Measurements from ENCODE around the gene CRADD. TPM values are rescaled to one million over a fixed set of nuclear protein-coding genes. Genes with fewer than 3 reads are reported as not detected.
A peak's percentile ranks its signal among the peaks of the same experiment; 100 is the strongest.

CRADD gene
- total and polyA plus RNA-seq, 2 of the 4 experiments (the other 2 are of a cell fraction) = 11.1 to 14.0 TPM

DNA sequence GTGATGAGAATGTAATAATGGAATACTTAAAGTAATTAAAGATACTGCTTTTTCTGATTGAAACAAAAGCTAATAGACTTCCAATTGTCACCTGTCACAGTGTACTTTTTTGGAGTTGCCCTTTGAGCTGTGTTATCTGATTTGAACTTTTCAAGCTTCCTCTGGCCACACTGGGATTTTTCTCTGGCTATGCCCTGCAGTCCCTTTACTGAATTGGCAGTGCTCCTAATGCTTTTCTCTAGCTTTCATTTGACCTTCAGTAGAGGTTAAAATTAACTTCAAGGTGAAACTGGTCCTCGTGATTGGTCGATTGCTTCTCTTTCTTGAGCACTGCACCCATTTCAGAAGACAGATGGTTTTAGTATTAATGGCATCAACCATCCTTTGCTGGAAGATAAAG is 89.2 kb downstream of the CRADD start:
- Histone ChIP-seq H3K4me1 (ENCODE audit: control insufficient read depth, insufficient read depth, low read length) (peaks cover 3% of the 10 kb centered on the region), H4K5ac (ENCODE audit: low read depth, low read length) (no peak overlapping the region; the same call in 1 of the 2 replicates), H3K4me3 (ENCODE audit: insufficient read depth, low read depth, low read length) (no peak overlapping the region), H3K79me1 (ENCODE audit: low read depth in 1 of 2, low read length in 2 of 2) (peaks cover 5 to 16% of the 10 kb centered on the region in 2 experiments; a peak in 3 of 4 replicates), H3K18ac (ENCODE audit: low read depth, low read length) (no peak overlapping the region; the same call in 1 of the 2 replicates), H2BK15ac (ENCODE audit: low read depth, low read length) (peak overlapping the region; percentile 36; the same call in 1 of the 3 replicates), H4K20me1 (ENCODE audit: insufficient read depth, low read length) (no peaks in the 10 kb centered on the region), H2AFZ (replicated peaks; ENCODE audit: low read length, poor library complexity) (no peak overlapping the region), H3K9ac (ENCODE audit: low read depth, low read length) (no peak overlapping the region), H3K9me3 (ENCODE audit: control insufficient read depth, insufficient read depth, low read length) (no peaks in the 10 kb centered on the region), H4K91ac (ENCODE audit: insufficient read depth, low read depth, low read length) (0 out of 2 replicates have a peak overlapping the region, but pooled peaks have one; percentile 6), H3K27me3 (ENCODE audit: control insufficient read depth, insufficient read depth, low read length) (no peaks in the 10 kb centered on the region), H3K36me3 (ENCODE audit: control insufficient read depth, insufficient read depth, low read length) (no peaks in the 10 kb centered on the region), H2AK9ac (replicated peaks; ENCODE audit: low read depth, low read length, poor library complexity) (no peak overlapping the region), H2BK20ac (ENCODE audit: low read depth, low read length) (peak overlapping the region; percentile 69; the same call in 1 of the 2 replicates), H3K14ac (replicated peaks; ENCODE audit: low read depth, low read length) (peak overlapping the region; percentile 67), H2BK5ac (ENCODE audit: low read depth, low read length, poor library complexity, severe bottlenecking) (no peak overlapping the region), H3K56ac (ENCODE audit: extremely low read depth, insufficient read depth, low read length) (no peak overlapping the region), H3K27ac (ENCODE audit: insufficient read depth, low read length) (no peak overlapping the region), H3K4me2 (ENCODE audit: low read depth, low read length) (no peak overlapping the region), H3K9me1 (ENCODE audit: insufficient read depth, low read length) (peaks cover under 1% of the 10 kb centered on the region), H2BK120ac (ENCODE audit: low read depth, low read length) (peak overlapping the region; percentile 85), H4K8ac (ENCODE audit: low read depth in 2 of 2, low read length in 2 of 2) (peak overlapping the region in 1 of 2 experiments; percentile 64; a peak in 1 of 4 replicates), H2AK5ac (ENCODE audit: low read depth, low read length) (no peak overlapping the region), H3K4ac (ENCODE audit: low read depth, low read length) (peak overlapping the region; percentile 68; the same call in 1 of the 2 replicates), H3K23ac (ENCODE audit: low read depth, low read length) (0 out of 2 replicates have a peak overlapping the region, but pooled peaks have one; percentile 72)
- ATAC-seq (ENCODE audit: low read depth) (no peak), DNase-seq (no peak)
- BruUV-seq (replicated peaks) = no TSS peak
- in situ Hi-C loops (cut with MboI; ENCODE audit: low sequenced_read_pairs) = loop anchor here (5.0 kb wide), 1 partner anchor 336 kb away; no protein-coding TSS in a partner anchor
- no peak for TF ChIP-seq MAZ (IDR thresholded peaks at IDR 0.05; ENCODE audit: borderline replicate concordance, low read depth, low read length)
- TF ChIP-seq MAFK (IDR thresholded peaks at IDR 0.05; ENCODE audit: low read depth, low read length) = no peak
- no peak for TF ChIP-seq RAD21 (IDR thresholded peaks at IDR 0.05; ENCODE audit: low read length)
- no peak for TF ChIP-seq SMC3 (IDR thresholded peaks at IDR 0.05; ENCODE audit: low read depth, low read length)
- TF ChIP-seq POLR2A (IDR thresholded peaks at IDR 0.05; ENCODE audit: low read depth, low read length) = no peak
- TF ChIP-seq BHLHE40 (IDR thresholded peaks at IDR 0.05; ENCODE audit: low read depth, low read length) = no peak
- TF ChIP-seq, protein P1, sequence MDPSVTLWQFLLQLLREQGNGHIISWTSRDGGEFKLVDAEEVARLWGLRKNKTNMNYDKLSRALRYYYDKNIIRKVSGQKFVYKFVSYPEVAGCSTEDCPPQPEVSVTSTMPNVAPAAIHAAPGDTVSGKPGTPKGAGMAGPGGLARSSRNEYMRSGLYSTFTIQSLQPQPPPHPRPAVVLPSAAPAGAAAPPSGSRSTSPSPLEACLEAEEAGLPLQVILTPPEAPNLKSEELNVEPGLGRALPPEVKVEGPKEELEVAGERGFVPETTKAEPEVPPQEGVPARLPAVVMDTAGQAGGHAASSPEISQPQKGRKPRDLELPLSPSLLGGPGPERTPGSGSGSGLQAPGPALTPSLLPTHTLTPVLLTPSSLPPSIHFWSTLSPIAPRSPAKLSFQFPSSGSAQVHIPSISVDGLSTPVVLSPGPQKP (IDR thresholded peaks at IDR 0.05; ENCODE audit: borderline replicate concordance, low read depth, low read length) = no peak
- no peak for TF ChIP-seq CEBPB (IDR thresholded peaks at IDR 0.05; ENCODE audit: low read depth, low read length)
- TF ChIP-seq, protein P2, sequence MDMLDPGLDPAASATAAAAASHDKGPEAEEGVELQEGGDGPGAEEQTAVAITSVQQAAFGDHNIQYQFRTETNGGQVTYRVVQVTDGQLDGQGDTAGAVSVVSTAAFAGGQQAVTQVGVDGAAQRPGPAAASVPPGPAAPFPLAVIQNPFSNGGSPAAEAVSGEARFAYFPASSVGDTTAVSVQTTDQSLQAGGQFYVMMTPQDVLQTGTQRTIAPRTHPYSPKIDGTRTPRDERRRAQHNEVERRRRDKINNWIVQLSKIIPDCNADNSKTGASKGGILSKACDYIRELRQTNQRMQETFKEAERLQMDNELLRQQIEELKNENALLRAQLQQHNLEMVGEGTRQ (IDR thresholded peaks at IDR 0.05; ENCODE audit: low read depth, low read length) = no peak
- no peak for TF ChIP-seq CHD1 (IDR thresholded peaks at IDR 0.05; ENCODE audit: low read depth, low read length)
- TF ChIP-seq RCOR1 (IDR thresholded peaks at IDR 0.05; ENCODE audit: insufficient replicate concordance, low read length) = no peak
- TF ChIP-seq, protein P3, sequence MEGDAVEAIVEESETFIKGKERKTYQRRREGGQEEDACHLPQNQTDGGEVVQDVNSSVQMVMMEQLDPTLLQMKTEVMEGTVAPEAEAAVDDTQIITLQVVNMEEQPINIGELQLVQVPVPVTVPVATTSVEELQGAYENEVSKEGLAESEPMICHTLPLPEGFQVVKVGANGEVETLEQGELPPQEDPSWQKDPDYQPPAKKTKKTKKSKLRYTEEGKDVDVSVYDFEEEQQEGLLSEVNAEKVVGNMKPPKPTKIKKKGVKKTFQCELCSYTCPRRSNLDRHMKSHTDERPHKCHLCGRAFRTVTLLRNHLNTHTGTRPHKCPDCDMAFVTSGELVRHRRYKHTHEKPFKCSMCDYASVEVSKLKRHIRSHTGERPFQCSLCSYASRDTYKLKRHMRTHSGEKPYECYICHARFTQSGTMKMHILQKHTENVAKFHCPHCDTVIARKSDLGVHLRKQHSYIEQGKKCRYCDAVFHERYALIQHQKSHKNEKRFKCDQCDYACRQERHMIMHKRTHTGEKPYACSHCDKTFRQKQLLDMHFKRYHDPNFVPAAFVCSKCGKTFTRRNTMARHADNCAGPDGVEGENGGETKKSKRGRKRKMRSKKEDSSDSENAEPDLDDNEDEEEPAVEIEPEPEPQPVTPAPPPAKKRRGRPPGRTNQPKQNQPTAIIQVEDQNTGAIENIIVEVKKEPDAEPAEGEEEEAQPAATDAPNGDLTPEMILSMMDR (conservative IDR thresholded peaks at IDR 0.05; ENCODE audit: low read depth, low read length) = no peak
- no peak for TF ChIP-seq RFX5 (IDR thresholded peaks at IDR 0.05; ENCODE audit: low read depth, low read length)
- TF ChIP-seq FOS (IDR thresholded peaks at IDR 0.05; ENCODE audit: low read depth, low read length) = no peak
- TF ChIP-seq MXI1 (IDR thresholded peaks at IDR 0.05; ENCODE audit: borderline replicate concordance, low read depth, low read length) = no peak
- TF ChIP-seq NFE2L2 (IDR thresholded peaks at IDR 0.05; ENCODE audit: low read depth, low read length) = no peak
- intact Hi-C loops (cut with micrococcal nuclease) = loop anchor here (5.0 kb wide), 2 partner anchors 211 to 264 kb away; no protein-coding TSS in a partner anchor
- dilution Hi-C loops (cut with HindIII; ENCODE audit: low sequenced_read_pairs, unreplicated experiment) = no loop called here
- ChIA-PET CTCF (interaction anchor here (0.9 to 2.9 kb wide), 10 partner anchors 36 to 336 kb away, joined by 3 to 39 read pairs (median 4); no protein-coding TSS in a partner anchor), POLR2A (ENCODE audit: unreplicated experiment) (no interaction called here)
- no CpG with 5 or more reads among the region's 2 CpGs for WGBS, 2 experiments (ENCODE audit: extremely low coverage in 2 of 2, insufficient read length in 1 of 2)

Data from IMR-90 (cell line).